HG03571 (cell line): ENCODE results near the gene EBLN2.
"Not testable (repeated sequence)": the region's sequence is repeated elsewhere in the genome, so short reads cannot be mapped to it uniquely, and the experiment has no call there.

Experiments
- ATAC-seq: cut with Tn5 transposase; IDR thresholded peaks from one replicate; pipeline ENCODE4 v1.9.1; 2021; ENCODE audit not compliant: unreplicated experiment

Gene EBLN2

DNA sequence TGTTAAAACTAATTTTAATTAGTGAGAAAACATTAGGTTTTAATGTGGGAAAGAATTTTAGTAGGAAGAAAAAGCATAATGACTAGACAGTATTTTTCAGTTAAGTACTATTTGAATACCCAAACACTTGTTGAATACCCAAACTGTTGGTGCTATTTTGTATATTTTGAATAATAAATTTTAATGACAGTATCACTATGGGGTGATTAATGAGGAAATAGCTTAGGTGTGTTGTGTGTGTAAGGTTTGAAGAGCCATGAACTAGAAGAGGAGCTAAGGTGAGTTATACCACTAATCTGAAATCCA is 4.7 kb upstream of the EBLN2 start:
- no peak for ATAC-seq

DNA sequence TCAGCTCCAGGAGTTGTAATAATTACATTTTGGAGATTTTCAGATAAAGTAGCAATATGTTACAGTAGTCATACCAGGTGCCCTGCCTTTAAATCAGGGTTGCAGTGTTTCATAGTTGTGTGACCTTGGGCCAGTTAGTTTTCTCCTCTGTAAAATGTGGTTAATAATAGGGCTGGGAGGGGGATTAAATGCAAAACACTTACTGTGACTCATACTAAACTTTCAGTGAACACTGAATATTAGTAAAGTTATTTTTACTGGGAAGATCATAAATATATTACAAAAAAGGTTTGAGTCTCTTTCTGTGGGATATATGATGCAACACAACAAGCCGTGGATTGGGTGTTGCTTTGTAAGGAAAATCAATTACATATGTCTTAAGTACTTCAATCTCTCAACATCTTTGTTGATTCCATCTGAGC is 1.1 kb upstream of the EBLN2 start:
- ATAC-seq, result no peak

GRCh38 chr3:73066243-73066642 is 4.8 kb downstream of the EBLN2 start:
- ATAC-seq, result not testable (repeated sequence)

GRCh38 chr3:73068419-73068818 is 7.0 kb downstream of the EBLN2 start:
- ATAC-seq, result no peak

DNA sequence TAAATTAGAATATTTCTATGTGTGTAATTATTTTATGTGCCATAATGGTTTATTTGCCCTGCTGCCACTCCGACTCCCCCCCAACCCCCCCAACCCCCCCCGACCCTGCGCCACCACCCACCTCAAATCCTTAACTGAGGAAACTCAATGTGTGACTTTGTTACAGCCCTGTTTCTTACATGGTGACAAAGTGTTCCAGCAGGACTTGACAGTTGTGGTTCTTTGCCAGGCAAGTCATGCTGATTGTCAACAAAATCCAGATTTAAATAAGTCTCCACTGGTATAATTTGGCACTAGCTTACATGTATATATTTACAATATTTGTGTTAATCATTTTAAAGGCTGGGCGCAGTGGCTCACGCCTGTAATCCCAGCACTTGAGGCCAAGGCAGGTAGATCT is 7.7 kb downstream of the EBLN2 start:
- no peak for ATAC-seq

DNA sequence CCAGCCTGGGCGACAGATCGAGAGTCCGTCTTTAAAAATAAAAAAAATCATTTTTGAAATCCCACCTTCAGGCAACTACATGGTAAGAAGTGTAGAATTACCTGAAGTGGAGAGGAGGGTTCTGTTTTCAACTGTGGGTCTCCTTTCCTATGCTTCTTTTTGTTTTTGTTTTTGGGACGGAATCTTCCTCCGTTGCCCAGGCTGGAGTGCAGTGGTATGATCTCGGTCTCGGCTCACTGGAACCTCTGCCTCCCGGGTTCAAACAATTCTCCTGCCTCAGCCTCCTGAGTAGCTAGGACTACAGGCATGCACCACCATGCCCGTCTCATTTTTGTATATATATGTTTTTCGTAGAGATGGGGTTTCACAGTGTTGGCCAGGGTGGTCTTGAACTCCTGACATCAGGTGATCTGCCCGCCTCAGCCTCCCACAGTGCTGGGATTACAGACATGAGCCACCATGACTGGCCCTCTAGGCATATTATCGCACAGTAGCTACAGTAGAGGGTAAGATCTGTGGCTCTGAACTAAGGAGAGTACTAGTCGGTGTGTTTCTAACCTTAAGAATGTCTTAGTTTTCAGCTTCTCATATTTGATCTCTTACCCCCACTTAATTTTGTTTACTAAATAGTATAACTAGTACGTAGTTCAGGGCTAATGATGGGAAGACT is 8.5 kb downstream of the EBLN2 start:
- no peak for ATAC-seq

GRCh38 chr3:73070675-73071575 is 9.5 kb downstream of the EBLN2 start:
- no peak for ATAC-seq

- no peak for ATAC-seq
Observed at GRCh38 chr3:73071952-73072351, 10.5 kb downstream of the EBLN2 start.

DNA sequence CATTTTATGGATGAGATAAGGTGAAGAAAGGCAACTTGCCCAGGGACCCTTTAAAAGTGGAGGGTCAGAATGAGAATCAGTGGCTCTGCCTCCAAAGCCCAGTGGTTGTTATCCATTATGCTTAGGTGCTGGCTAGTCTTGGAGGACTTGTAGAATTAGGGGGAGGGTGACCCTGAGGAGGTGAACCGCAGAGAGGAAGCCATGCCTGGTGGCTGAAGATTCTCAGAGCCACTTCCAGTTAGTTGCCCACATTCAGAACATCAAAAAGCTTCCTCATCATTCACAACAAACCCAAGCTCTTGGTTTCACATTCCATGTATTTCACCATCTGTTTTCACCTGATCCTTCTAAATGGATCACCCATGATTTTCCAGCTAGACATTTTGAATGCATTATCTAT is 11.2 kb downstream of the EBLN2 start:
- no peak for ATAC-seq

DNA sequence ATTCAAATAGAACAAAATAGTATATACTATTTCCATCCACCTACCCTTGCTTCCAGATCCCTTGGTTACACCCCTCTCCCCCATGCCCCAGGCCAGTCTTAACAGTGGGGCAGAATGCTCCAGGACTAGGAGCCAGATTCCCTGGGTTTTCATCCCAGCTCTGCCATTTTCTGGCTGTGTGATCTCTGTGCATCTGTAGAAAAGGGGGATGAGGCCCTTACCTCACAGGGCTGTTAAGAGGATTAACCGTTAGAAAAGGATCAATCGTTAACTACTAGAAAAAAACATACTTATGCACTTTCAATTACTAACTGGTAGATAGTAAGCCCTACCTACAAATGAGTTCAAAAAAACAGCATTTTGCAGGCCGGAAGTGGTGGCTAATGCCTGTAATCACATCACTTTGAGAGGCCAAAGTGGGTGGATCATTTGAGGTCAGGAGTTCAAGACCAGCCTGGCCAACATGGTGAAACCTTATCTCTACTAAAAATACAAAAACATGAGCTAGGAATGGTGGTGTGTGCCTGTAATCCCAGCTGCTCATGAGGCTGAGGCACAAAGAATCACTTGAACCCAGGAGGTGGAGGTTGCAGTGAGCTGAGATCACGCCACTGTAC is 11.7 kb downstream of the EBLN2 start:
- no peak for ATAC-seq

DNA sequence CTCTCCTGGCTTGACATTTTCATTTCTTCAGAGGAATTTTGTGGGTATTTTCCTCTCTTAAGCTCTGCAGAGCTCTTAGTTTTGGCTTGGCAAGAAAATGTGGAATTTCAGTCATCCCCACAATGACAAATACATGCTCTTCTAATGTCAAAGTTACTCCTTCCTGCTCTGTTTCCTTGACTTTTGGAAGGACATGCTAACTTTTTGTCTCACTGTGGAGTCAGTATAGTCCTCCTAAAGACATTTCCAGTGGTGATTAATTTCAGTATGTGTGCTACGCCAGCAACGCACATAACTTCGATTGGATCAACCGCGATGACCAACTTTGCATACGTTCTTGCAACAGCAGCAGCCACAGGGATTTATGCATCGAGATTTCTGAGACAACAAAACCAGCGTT is 13.3 kb downstream of the EBLN2 start:
- no peak for ATAC-seq

GRCh38 chr3:73080216-73080966 is 18.9 kb downstream of the EBLN2 start:
- no peak for ATAC-seq

GRCh38 chr3:73081140-73081539 is 19.7 kb downstream of the EBLN2 start:
- no peak for ATAC-seq

GRCh38 chr3:73084170-73084569 is 22.7 kb downstream of the EBLN2 start:
- ATAC-seq, result no peak

GRCh38 chr3:73086071-73086494 is 24.6 kb downstream of the EBLN2 start:
- no peak for ATAC-seq

- no peak for ATAC-seq
Observed at GRCh38 chr3:73094129-73094528, 32.7 kb downstream of the EBLN2 start.

DNA sequence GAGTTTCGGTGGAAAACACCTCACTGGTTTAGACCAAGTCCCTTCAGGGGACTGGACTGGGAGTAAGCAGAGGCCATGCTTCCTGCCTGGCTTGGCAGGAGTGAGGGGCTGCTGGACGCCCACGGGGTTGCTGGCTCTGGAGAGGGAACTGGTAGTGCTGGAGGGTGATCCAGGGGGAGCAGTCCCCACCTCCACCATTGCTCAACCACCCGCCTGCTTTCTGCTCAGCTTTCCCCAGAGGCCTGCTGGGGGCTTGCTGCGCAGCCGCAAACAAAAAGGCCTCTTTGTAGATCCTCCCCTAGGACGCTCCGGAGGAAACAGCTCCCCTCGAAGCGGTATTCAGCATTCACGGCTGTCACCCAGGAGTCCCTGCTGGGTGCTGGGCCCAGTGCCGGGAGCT is 33.5 kb downstream of the EBLN2 start:
- ATAC-seq, result no peak

DNA sequence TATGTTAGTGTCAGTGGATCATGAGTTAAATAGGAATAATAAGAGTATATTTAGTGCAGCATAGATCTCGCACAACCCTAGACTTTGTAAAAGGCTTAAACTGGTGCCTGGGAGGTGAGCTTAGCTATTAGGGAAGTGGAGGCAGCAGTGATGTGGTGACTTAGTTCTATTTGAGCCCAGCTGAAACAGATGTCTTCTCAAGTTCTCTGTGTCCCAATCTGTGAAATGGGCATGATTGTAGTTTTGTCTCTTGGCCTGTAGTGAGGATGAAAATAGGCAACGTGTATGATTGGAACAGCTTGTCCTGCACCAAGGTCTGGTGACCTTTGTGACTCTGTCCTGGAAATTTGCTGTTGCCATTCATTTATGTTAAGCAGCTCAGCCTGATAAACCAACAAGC is 34.7 kb downstream of the EBLN2 start:
- ATAC-seq, result no peak

GRCh38 chr3:73098026-73098425 is 36.6 kb downstream of the EBLN2 start:
- no peak for ATAC-seq

DNA sequence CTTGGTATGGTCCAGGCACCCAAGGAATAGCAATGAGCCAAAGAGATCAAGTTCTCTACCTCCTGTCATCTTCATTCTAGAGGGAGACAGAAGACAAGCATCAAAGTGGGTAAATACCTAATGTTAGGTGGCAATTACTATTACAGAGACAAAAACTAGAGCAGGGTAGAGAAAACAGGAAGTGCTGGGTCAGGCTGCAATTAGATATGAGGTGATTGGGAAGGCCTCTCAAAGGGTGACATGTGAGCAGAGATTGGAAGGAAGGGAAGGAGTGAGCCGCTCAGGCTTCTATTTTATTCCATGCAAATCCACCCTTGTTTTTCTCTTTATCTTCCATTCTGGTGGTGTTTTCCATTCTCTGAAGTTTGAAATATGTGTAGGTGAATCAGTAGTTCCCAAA is 37.4 kb downstream of the EBLN2 start:
- no peak for ATAC-seq

- no peak for ATAC-seq
Observed at GRCh38 chr3:73100741-73101559, 39.5 kb downstream of the EBLN2 start.
